Measurements from ENCODE around the gene LIPG.

DNA sequence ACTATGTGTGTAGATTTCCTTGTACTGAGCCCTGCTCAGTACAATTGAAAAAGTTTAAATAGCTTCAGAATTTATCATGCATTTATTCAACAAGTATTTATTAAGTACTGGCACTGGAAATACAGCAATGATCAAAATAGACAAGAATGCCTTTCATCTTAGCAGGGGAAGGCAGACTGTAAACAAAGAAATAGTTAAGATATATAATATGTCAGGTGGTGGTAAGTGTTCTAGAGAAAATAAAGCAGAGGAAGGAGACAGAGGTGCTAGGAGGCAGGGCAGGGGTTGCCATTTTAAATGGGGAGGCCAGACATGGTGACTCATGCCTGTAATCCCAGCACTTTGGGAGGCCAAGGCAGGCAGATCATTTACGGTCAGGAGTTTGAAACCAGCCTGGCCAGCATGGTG lies 13.6 kb upstream of the LIPG start:
- TF ChIP-seq, protein P1, sequence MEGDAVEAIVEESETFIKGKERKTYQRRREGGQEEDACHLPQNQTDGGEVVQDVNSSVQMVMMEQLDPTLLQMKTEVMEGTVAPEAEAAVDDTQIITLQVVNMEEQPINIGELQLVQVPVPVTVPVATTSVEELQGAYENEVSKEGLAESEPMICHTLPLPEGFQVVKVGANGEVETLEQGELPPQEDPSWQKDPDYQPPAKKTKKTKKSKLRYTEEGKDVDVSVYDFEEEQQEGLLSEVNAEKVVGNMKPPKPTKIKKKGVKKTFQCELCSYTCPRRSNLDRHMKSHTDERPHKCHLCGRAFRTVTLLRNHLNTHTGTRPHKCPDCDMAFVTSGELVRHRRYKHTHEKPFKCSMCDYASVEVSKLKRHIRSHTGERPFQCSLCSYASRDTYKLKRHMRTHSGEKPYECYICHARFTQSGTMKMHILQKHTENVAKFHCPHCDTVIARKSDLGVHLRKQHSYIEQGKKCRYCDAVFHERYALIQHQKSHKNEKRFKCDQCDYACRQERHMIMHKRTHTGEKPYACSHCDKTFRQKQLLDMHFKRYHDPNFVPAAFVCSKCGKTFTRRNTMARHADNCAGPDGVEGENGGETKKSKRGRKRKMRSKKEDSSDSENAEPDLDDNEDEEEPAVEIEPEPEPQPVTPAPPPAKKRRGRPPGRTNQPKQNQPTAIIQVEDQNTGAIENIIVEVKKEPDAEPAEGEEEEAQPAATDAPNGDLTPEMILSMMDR (IDR thresholded peaks at IDR 0.05) = no peak
- no peak for TF ChIP-seq POLR2AphosphoS5 (IDR thresholded peaks at IDR 0.05)
- no peak for TF ChIP-seq EP300 (IDR thresholded peaks at IDR 0.05)
- TF ChIP-seq POLR2A (IDR thresholded peaks at IDR 0.05; ENCODE audit: low read depth) = no peak

All from esophagus muscularis mucosa (tissue), 4 donors.